Glutamatergic neuron (in vitro differentiated cells): ENCODE measurements around the gene SLC16A6. TPM values are rescaled to one million over a fixed set of nuclear protein-coding genes. Genes with fewer than 3 reads are reported as not detected.

Experiments used
- DNase-seq: peaks from one replicate; pipeline ENCODE4 v3.0.0; 2022
- H3K27ac Mint-ChIP-seq: one replicate; pipeline ENCODE4 v1.8.0; 2020; ENCODE audit warnings: mild to moderate bottlenecking, mixed read lengths, inconsistent platforms; ENCODE audit not compliant: unreplicated experiment
- H3K27me3 Mint-ChIP-seq: one replicate; pipeline ENCODE4 v1.8.0; 2020; ENCODE audit warnings: mild to moderate bottlenecking, moderate library complexity, mixed read lengths, inconsistent platforms; ENCODE audit not compliant: unreplicated experiment
- H3K36me3 Mint-ChIP-seq: one replicate; pipeline ENCODE4 v1.8.0; 2020; ENCODE audit warnings: mild to moderate bottlenecking, mixed read lengths, inconsistent platforms; ENCODE audit not compliant: unreplicated experiment
- H3K4me1 Mint-ChIP-seq: one replicate; pipeline ENCODE4 v1.8.0; 2020; ENCODE audit warnings: mild to moderate bottlenecking, low read depth, mixed read lengths, inconsistent platforms; ENCODE audit not compliant: unreplicated experiment
- H3K4me3 Mint-ChIP-seq: one replicate; pipeline ENCODE4 v1.8.0; 2020; ENCODE audit warnings: mild to moderate bottlenecking, mixed read lengths, inconsistent platforms; ENCODE audit not compliant: unreplicated experiment
- H3K9me3 Mint-ChIP-seq: one replicate; pipeline ENCODE4 v1.8.0; 2020; ENCODE audit warnings: mild to moderate bottlenecking, moderate library complexity, mixed read lengths, inconsistent platforms; ENCODE audit not compliant: unreplicated experiment
- CTCF ChIP-seq: fragments of 200-600 bp; sonication (generic); IDR thresholded peaks from one replicate; pipeline ENCODE4 v1.5.0; 2021; ENCODE audit not compliant: partially characterized antibody, unreplicated experiment
- total RNA-seq: library from RNA; stranded (reverse); fragmentation: NEBNext Ultra II Directional; extraction: Animal tissue kit (Norgen Biotek cat#: 25700); gene quantifications from one replicate; pipeline ENCODE4 v1.2.1, GENCODE V29; 2021; ENCODE audit not compliant: unreplicated experiment

SLC16A6 gene
- total RNA-seq, 1 donor from 2014 or later = 0.25 TPM

- H3K4me3 Mint-ChIP-seq = peak overlapping the region; percentile 11
- peak overlapping the region; percentile 79 for H3K27ac Mint-ChIP-seq
- H3K36me3 Mint-ChIP-seq = peaks cover 5% of the 10 kb centered on the region
Observed at GRCh38 chr17:68302066-68302564, 11.2 kb upstream of the SLC16A6 start.

GRCh38 chr17:68301438-68301959 lies 10.6 kb upstream of the SLC16A6 start:
- H3K9me3 Mint-ChIP-seq = no peaks in the 10 kb centered on the region
- peaks cover 5% of the 10 kb centered on the region for H3K36me3 Mint-ChIP-seq
- no peak for DNase-seq
- TF ChIP-seq CTCF = no peak
- peaks cover 3% of the 10 kb centered on the region for H3K27me3 Mint-ChIP-seq
- H3K4me1 Mint-ChIP-seq = peaks cover 11% of the 10 kb centered on the region
- no peak overlapping the region for H3K4me3 Mint-ChIP-seq
- H3K27ac Mint-ChIP-seq = peak overlapping the region; percentile 1

More at GRCh38 chr17:68302066-68302564, 11.2 kb upstream of the SLC16A6 start:
- TF ChIP-seq CTCF = no peak
- H3K9me3 Mint-ChIP-seq = no peaks in the 10 kb centered on the region
- peaks cover 3% of the 10 kb centered on the region for H3K27me3 Mint-ChIP-seq
- peaks cover 17% of the 10 kb centered on the region for H3K4me1 Mint-ChIP-seq
- DNase-seq = no peak

- Mint-ChIP-seq H3K4me1 (peaks cover 11% of the 10 kb centered on the region), H3K27me3 (peaks cover 3% of the 10 kb centered on the region), H3K36me3 (peaks cover 5% of the 10 kb centered on the region), H3K9me3 (no peaks in the 10 kb centered on the region), H3K27ac (no peak overlapping the region), H3K4me3 (no peak overlapping the region)
- no peak for TF ChIP-seq CTCF
- DNase-seq = no peak
Observed at GRCh38 chr17:68299817-68300216, 8.9 kb upstream of the SLC16A6 start.

GRCh38 chr17:68298601-68299000 lies 7.7 kb upstream of the SLC16A6 start:
- Mint-ChIP-seq H3K27me3 (peaks cover 6% of the 10 kb centered on the region), H3K36me3 (peaks cover 5% of the 10 kb centered on the region), H3K4me3 (no peak overlapping the region), H3K4me1 (peaks cover 11% of the 10 kb centered on the region), H3K27ac (no peak overlapping the region), H3K9me3 (no peaks in the 10 kb centered on the region)
- no peak for DNase-seq
- TF ChIP-seq CTCF = no peak

- peaks cover 7% of the 10 kb centered on the region for H3K4me1 Mint-ChIP-seq
- no peaks in the 10 kb centered on the region for H3K9me3 Mint-ChIP-seq
- H3K27ac Mint-ChIP-seq = no peak overlapping the region
- no peak for DNase-seq
- no peak overlapping the region for H3K4me3 Mint-ChIP-seq
- H3K36me3 Mint-ChIP-seq = peaks cover 5% of the 10 kb centered on the region
- no peak for TF ChIP-seq CTCF
- peaks cover 12% of the 10 kb centered on the region for H3K27me3 Mint-ChIP-seq
Observed at GRCh38 chr17:68297195-68297594, 6.3 kb upstream of the SLC16A6 start.
